Activated CD8-positive, alpha-beta memory T cell treated with anti-CD3 and anti-CD28 coated beads, Interleukin-2, amount 10 ng/mL, durations not matched to agents 7 days and 5 days (primary cell): Measurements from ENCODE around the gene TFIP11. TPM values are rescaled to one million over a fixed set of nuclear protein-coding genes. Genes with fewer than 3 reads are reported as not detected.
A peak's percentile ranks its signal among the peaks of the same experiment; 100 is the strongest.

ENCODE experiments used
- ATAC-seq: fragments of 150-1000 bp; cut with Tn5 transposase; one replicate; pipeline ENCODE4 v1.10.0; 2021; ENCODE audit warnings: moderate library complexity
- CTCF ChIA-PET: fragments of 350-600 bp; sonication (Branson Sonifier 250); formaldehyde crosslinking; loops from one replicate; lab custom pipeline; 2021; ENCODE audit warnings: antibody characterized with exemption; lab: Charles Lee
- DNase-seq: peaks from one replicate; pipeline ENCODE4 v3.0.0-alpha.2; 2020
- H3K27ac Mint-ChIP-seq: one replicate; pipeline ENCODE4 v1.8.0; 2021; ENCODE audit warnings: mild to moderate bottlenecking, mixed read lengths
- H3K27me3 Mint-ChIP-seq: one replicate; pipeline ENCODE4 v1.8.0; 2021; ENCODE audit warnings: mixed read lengths
- H3K36me3 Mint-ChIP-seq: one replicate; pipeline ENCODE4 v1.8.0; 2021; ENCODE audit warnings: mild to moderate bottlenecking, mixed read lengths
- H3K4me1 Mint-ChIP-seq: one replicate; pipeline ENCODE4 v1.8.0; 2021; ENCODE audit warnings: mixed read lengths
- H3K4me3 Mint-ChIP-seq: one replicate; pipeline ENCODE4 v1.8.0; 2021; ENCODE audit warnings: mild to moderate bottlenecking, moderate library complexity, mixed read lengths
- H3K9me3 Mint-ChIP-seq: one replicate; pipeline ENCODE4 v1.8.0; 2022; ENCODE audit warnings: low read depth, mixed read lengths
- total RNA-seq, 2 experiments: library from RNA; stranded (reverse); gene quantifications; one replicate each; pipeline ENCODE4 v1.2.3, GENCODE V29; 2021

Gene TFIP11
- total RNA-seq, 2 experiments from 2014 or later = 58.0 to 64.8 TPM

DNA sequence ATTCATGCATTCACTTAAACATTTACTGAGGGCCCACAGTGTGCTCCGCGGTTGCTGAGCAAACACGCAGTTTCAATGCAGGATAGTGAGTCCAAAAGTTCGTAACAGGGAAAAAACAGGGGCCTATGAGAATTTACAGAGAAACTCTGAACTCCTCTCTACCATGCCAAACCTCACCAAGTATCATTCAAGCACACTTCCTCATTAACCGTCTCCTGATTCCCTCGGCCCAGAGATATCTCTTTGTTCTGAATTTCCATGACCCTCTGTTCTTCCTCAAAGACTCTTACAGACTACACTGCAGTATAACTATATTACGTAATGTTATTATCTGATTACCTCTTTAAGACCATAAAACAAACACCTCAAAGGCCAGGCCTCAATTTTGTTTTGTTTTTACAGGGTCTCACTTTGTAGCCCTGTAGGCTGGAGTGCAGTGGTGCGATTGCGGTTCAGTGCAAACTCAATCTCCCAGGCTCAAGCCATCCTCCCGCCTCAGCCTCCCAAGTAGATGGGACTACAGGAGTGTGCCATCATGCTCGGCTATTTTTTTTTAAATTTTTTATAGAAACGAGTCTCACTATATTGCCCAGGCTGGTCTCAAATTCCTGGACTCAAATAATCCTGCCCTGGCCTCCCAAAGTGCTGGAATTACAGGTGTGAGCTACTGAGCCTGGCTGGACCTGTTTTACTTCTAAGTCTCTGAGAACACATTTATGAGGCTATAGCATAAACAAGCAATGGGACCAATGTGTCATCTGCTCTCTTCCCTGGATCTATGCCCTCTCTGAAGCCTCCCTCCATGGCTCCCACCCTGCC, 32.3 kb downstream of the TFIP11 start:
- CTCF ChIA-PET = interaction anchor here (0.9 to 2.7 kb wide), 7 partner anchors 19 to 186 kb away, joined by 3 to 12 read pairs (median 6); no protein-coding TSS in a partner anchor
- H3K27me3 Mint-ChIP-seq = no peaks in the 10 kb centered on the region

DNA sequence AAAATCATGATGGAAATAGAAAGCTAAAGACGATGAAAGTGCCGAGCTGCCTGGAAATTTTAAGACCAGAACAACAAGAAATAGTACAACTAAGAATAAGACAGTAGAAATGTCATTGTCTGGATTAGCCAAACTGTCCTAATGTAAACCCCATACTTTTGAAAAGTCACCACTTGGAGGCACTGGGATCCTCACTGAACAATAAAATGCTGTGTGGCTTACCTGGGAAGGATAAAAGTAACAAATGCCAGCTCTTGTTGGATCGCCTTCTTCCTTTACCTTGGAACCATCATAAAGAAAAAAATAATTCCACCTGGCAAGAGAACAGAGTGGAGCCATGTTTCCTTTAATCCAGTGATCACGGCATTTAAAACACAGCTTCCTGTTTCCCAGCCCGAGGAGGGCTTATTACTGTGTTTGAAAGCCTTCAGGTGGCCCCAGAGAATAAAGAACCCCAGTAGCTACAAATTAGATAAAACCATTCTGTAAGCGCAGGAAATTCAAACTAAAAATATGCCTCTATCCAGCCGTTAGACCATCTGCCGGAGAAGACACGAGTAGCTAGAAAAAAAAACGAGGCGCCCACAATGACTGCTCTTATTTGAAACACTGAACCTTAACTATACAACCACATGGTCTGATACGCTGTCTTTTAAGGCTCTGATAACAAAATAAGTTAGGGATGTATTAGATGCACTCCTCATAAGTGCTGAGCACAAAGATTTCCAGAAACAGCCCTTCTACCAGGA, 33.1 kb downstream of the TFIP11 start:
- H3K4me1 Mint-ChIP-seq = peaks cover 72% of the 10 kb centered on the region
- H3K9me3 Mint-ChIP-seq = no peaks in the 10 kb centered on the region
- H3K36me3 Mint-ChIP-seq = peaks cover 37% of the 10 kb centered on the region
- CTCF ChIA-PET = interaction anchor here (0.8 to 1.6 kb wide), 9 partner anchors 11 to 186 kb away, joined by 3 to 12 read pairs (median 3); no protein-coding TSS in a partner anchor
- ATAC-seq (no peak), DNase-seq (no peak)
- H3K27ac Mint-ChIP-seq = peak overlapping the region; percentile 86
- no peaks in the 10 kb centered on the region for H3K27me3 Mint-ChIP-seq
- peak overlapping the region; percentile 70 for H3K4me3 Mint-ChIP-seq

More for the DNA sequence above, 32.3 kb downstream of the TFIP11 start:
- Mint-ChIP-seq H3K4me1 (peaks cover 73% of the 10 kb centered on the region), H3K27ac (peak overlapping the region; percentile 86), H3K4me3 (peak overlapping the region; percentile 70), H3K36me3 (peaks cover 31% of the 10 kb centered on the region), H3K9me3 (no peaks in the 10 kb centered on the region)
- ATAC-seq (no peak), DNase-seq (no peak)

DNA sequence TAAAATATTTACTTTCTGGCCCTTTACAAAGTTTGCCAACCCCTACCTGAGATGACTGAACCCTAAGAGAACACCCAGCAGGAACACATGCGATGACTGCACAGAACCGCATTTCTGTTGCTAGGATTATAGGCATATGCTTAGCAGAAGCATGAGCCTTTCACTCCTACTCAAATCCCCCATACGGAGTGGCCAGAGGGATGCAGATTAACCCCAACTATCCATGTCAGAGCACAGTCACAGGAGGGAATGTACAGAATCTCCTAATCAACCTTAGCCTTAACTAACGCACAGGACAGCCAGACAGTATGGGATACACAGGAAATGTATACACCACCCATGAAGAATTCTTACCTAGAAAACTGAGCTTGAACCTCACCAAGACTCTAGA, 34.9 kb downstream of the TFIP11 start:
- ATAC-seq = no peak
- Mint-ChIP-seq H3K36me3 (peaks cover 47% of the 10 kb centered on the region), H3K27ac (peak overlapping the region; percentile 65), H3K4me3 (no peak overlapping the region), H3K27me3 (no peaks in the 10 kb centered on the region), H3K9me3 (no peaks in the 10 kb centered on the region), H3K4me1 (peaks cover 61% of the 10 kb centered on the region)
- DNase-seq = no peak
- CTCF ChIA-PET = interaction anchor here (1.0 to 1.5 kb wide), 3 partner anchors 25 to 193 kb away, joined by 3 to 5 read pairs (median 3); no protein-coding TSS in a partner anchor

DNA sequence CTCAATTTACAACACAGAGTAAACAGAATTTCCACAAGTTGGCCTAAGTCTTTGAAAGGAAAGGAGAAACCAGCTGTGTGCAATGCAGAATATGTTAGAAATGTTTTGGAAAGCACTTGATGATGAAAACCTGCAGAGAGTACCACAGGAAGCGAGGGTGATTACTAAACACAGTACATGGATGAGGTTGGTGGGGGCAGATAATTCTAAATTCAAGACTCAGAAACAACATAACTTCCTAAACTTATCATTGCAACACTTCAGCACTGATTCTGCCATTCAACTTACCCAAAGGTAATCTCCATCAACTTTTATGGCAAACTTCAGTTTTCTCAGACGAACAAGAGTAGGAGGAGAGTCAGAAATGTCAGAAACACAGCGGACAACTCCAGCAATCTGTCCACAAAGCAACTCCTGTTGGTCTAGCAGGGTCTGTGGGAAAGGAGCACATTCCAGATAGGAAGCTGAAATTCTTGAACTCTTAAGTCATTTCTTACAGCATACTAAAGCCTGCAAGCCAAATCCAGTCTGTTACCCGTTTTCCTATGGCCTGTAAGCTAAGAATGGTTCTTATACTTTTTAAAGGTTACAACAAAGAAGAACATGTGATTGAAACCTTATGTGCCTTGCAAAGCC, 35.5 kb downstream of the TFIP11 start:
- CTCF ChIA-PET = interaction anchor here (1.0 to 1.5 kb wide), 3 partner anchors 25 to 194 kb away, joined by 3 to 5 read pairs (median 3); no protein-coding TSS in a partner anchor
- no peaks in the 10 kb centered on the region for H3K9me3 Mint-ChIP-seq
- ATAC-seq (peak; percentile 46), DNase-seq (peak; percentile 38)
- peaks cover 56% of the 10 kb centered on the region for H3K4me1 Mint-ChIP-seq
- peak overlapping the region; percentile 65 for H3K27ac Mint-ChIP-seq
- H3K4me3 Mint-ChIP-seq = no peak overlapping the region
- H3K36me3 Mint-ChIP-seq = peaks cover 47% of the 10 kb centered on the region
- H3K27me3 Mint-ChIP-seq = no peaks in the 10 kb centered on the region

DNA sequence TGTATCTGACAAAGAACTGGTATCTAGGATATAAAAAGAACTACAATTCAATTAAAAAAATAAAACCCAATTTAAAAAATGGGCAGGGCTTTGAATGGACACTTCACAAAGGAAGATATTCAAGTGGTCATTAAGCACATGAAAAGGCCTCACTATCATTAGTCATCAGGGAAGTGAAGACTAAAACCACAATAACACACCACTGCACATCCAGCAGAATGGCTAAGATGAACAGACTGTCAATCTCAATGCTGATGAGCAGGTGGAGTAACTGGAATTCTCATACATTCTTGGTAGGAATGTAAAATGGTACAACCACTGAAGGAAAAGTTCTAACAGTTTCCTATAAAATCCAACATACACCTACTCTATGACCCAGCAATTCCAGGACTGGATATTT, 37.6 kb downstream of the TFIP11 start:
- Mint-ChIP-seq H3K36me3 (peaks cover 45% of the 10 kb centered on the region), H3K27me3 (no peaks in the 10 kb centered on the region)

DNA sequence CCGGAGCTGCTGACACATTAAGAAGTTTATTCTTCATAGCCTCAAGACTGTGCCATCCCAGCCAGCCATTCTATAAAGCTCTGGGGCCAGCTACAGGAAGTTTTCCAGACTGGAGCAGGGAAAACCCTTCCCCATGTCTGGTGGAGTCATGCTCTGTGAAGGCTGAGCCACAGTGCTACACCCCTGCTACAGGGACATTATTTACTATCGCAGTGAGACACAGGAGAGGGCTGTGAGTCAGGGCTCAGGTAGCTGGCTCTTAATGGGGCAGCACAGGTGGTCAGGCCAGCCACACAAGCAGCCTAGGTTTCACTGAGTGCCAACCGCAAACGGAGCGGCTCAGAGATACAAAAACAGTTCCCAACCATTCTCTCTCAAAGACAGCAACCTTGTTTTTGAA, 40.8 kb downstream of the TFIP11 start:
- CTCF ChIA-PET = interaction anchor here (1.4 kb wide), 1 partner anchor 10 kb away, joined by 4 read pairs; no protein-coding TSS in a partner anchor
- no peak overlapping the region for H3K27ac Mint-ChIP-seq
- peaks cover 45% of the 10 kb centered on the region for H3K36me3 Mint-ChIP-seq

More for the DNA sequence above, 37.6 kb downstream of the TFIP11 start:
- DNase-seq (no peak), ATAC-seq (no peak)
- Mint-ChIP-seq H3K4me1 (peaks cover 37% of the 10 kb centered on the region), H3K4me3 (no peak overlapping the region), H3K27ac (no peak overlapping the region), H3K9me3 (no peaks in the 10 kb centered on the region)
- CTCF ChIA-PET = no interaction called here

DNA sequence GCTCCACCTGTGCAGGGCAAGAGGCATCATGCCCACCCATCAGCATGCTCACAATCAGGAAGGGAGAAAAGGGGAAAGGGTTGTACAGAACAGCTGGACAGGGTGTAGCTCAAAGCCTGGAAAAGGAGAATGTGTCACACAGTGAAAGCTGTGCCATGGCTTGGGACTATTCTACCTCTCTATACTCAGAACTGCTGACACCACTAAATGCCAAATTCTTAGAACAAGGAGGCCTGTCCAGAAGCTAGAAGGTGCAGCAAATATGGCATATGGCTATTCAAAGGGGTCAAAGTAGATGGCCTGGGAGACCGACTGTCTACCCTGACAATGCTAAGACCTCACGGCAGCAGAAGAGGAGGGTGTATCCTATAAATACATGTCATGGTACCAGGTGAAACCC, 41.5 kb downstream of the TFIP11 start:
- Mint-ChIP-seq H3K27ac (no peak overlapping the region), H3K36me3 (peaks cover 48% of the 10 kb centered on the region), H3K27me3 (no peaks in the 10 kb centered on the region), H3K9me3 (no peaks in the 10 kb centered on the region), H3K4me1 (peaks cover 18% of the 10 kb centered on the region), H3K4me3 (no peak overlapping the region)
- CTCF ChIA-PET = interaction anchor here (1.4 kb wide), 1 partner anchor 9 kb away, joined by 4 read pairs; no protein-coding TSS in a partner anchor
- DNase-seq (no peak), ATAC-seq (no peak)

More for the DNA sequence above, 40.8 kb downstream of the TFIP11 start:
- no peaks in the 10 kb centered on the region for H3K27me3 Mint-ChIP-seq
- H3K9me3 Mint-ChIP-seq = no peaks in the 10 kb centered on the region
- ATAC-seq (no peak), DNase-seq (no peak)
- H3K4me1 Mint-ChIP-seq = peaks cover 19% of the 10 kb centered on the region
- no peak overlapping the region for H3K4me3 Mint-ChIP-seq

DNA sequence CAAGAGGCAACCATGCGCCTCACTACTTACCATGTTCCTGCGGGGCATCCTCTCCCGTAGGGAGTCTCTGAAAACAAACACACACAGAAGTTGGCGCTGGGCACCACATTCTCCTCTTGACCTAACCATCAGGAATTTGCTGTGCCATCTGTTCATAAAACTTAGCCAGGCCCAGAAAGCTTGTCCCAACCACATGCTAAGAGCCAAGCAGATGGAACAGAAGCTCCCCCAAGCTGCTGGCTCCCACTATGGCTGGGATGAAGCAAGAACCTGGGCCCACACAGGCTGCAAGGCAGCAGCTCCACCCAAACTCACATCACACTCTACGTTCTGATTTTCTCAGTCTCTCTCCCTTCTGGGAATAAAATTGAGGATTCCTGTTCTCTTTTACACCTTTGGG, 46.1 kb downstream of the TFIP11 start:
- Mint-ChIP-seq H3K36me3 (peaks cover 35% of the 10 kb centered on the region), H3K27me3 (no peaks in the 10 kb centered on the region), H3K27ac (no peak overlapping the region), H3K4me3 (no peak overlapping the region), H3K4me1 (peaks cover 10% of the 10 kb centered on the region), H3K9me3 (no peaks in the 10 kb centered on the region)
- CTCF ChIA-PET = interaction anchor here (0.5 to 1.6 kb wide), 3 partner anchors 36 to 111 kb away, joined by 3 read pairs; no protein-coding TSS in a partner anchor
- no peak for DNase-seq
- no peak for ATAC-seq

DNA sequence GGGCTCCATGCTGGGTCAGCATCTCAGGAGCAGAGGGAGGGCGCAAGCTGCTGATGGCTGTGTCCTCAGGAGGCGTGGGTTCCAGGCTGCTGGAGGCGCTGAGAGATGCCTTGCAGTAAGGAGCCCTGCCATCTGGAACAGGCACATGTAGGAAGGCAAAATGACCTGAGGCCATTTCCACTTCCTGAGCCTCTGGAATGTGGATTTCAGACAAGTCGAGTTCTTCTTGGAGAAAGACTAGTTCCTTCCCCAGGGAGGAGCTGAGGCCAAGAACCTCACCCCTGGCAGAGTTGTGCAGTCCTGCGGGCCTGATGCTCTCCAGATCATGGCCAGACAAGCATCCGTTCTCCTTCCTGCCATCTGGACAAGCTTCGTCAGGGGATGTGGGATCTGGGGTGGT, 48.0 kb downstream of the TFIP11 start:
- ATAC-seq (no peak), DNase-seq (no peak)
- Mint-ChIP-seq H3K9me3 (no peaks in the 10 kb centered on the region), H3K36me3 (peaks cover 32% of the 10 kb centered on the region), H3K4me3 (no peak overlapping the region), H3K27me3 (no peaks in the 10 kb centered on the region), H3K27ac (no peak overlapping the region), H3K4me1 (peaks cover 10% of the 10 kb centered on the region)
- CTCF ChIA-PET = no interaction called here

DNA sequence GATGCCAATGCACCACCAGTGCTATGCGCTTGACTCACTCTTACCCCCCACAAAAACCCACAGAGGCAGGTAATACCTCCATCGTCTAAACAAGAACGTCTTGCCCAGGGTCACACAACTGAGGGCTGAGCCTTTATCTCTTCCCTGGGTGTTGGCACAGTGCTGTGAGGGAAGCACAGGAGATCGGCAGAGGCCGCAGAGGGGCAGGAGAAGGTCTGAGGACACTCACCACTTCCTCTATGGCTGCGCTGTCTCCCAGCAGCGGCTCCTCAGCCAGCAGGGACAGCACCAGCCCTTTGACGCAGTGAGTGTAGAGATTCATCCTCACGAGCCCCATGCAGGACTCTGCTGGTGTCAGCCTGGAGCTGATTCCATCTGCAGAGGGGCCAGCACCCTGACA, 48.6 kb downstream of the TFIP11 start:
- Mint-ChIP-seq H3K4me1 (peaks cover 10% of the 10 kb centered on the region), H3K27ac (no peak overlapping the region), H3K9me3 (no peaks in the 10 kb centered on the region), H3K36me3 (peaks cover 30% of the 10 kb centered on the region), H3K27me3 (no peaks in the 10 kb centered on the region), H3K4me3 (no peak overlapping the region)
- DNase-seq = no peak
- ATAC-seq = no peak
- CTCF ChIA-PET = interaction anchor here (1.0 to 4.4 kb wide), 3 partner anchors 39 to 103 kb away, joined by 3 to 62 read pairs (median 5); no protein-coding TSS in a partner anchor

DNA sequence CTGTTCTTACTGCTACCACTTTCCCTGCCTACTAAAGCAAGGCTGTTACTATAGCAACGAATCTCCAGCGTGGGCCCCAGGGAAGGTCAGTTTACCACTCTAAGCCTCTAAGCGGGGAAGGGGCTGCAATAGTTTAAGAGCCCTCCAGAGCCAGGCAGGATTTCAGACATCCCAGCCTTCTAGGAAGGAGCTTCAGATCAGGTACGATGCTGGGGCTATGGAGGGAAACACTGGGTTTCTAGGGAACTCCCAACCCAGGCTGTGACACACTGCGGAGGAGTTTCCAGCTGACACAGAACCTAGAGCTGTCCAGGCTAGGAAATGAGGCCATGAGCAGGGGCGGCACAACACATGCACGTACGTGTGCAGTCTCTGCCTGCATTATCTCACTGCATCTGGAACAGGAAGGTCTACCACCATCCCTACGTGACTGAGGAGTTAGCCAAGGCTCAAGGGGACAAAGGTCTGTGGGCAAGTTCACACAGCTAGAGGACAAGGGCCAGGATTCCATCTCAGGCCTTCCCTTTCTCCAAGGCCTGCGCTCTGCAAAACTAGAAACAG, 49.1 kb downstream of the TFIP11 start:
- Mint-ChIP-seq H3K4me3 (no peak overlapping the region), H3K36me3 (peaks cover 25% of the 10 kb centered on the region), H3K27ac (no peak overlapping the region), H3K4me1 (peaks cover 10% of the 10 kb centered on the region), H3K9me3 (no peaks in the 10 kb centered on the region), H3K27me3 (no peaks in the 10 kb centered on the region)
- no peak for DNase-seq
- CTCF ChIA-PET = interaction anchor here (1.0 to 4.4 kb wide), 6 partner anchors 9 to 212 kb away, joined by 3 to 62 read pairs (median 5); partner anchors contain the start of genes HPS4 and SRRD
- ATAC-seq = peak; percentile 12

DNA sequence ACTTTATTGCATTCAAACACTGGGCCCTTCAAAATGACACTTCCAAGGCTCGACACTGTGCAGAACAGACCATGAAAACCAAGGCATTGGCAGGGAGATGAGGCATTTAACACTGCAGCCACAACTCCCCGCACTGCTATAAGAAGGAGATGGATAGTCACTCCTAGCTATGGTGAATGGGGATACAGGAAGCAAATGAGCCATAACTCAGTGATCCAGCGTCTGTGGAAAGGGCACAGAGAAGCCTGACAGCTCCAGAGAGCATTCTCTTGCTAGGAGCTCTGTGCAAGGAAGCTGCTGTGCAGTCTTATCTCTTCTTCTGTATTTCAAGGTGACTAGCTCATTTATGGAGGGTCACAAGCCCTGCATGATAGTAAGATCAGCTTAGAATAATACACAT, 49.6 kb downstream of the TFIP11 start:
- Mint-ChIP-seq H3K4me3 (no peak overlapping the region), H3K36me3 (peaks cover 24% of the 10 kb centered on the region), H3K4me1 (peaks cover 7% of the 10 kb centered on the region), H3K27me3 (no peaks in the 10 kb centered on the region), H3K9me3 (no peaks in the 10 kb centered on the region), H3K27ac (no peak overlapping the region)
- no peak for ATAC-seq
- no peak for DNase-seq
- CTCF ChIA-PET = interaction anchor here (0.6 to 4.4 kb wide), 9 partner anchors 8 to 212 kb away, joined by 3 to 62 read pairs (median 5); partner anchors contain the start of genes HPS4 and SRRD
